Gastrocnemius medialis (tissue), 4 donors: ENCODE results near the gene ACVR1.

Experiments used
- POLR2A ChIP-seq, 2 donors: fragments of 450-650 bp; IDR thresholded peaks; one replicate each; pipeline ENCODE4 v1.6.1; 2017; ENCODE audit warnings: antibody characterized with exemption in 2 of 2, mild to moderate bottlenecking in 2 of 2, moderate library complexity in 2 of 2
- TF ChIP-seq, protein P1 (sequence below), 5 experiments: fragments of 450-650 bp in 3 of 5; fragments of 200-600 bp in 2 of 5; sonication (generic) in 2 of 5; IDR thresholded peaks in 4 of 5; conservative IDR thresholded peaks in 1 of 5; 1 replicate in 4 of 5; 2 replicates in 1 of 5; pipeline ENCODE4 v1.5.1; 2016 to 2019; ENCODE audit warnings: antibody characterized with exemption in 5 of 5, mild to moderate bottlenecking in 3 of 5, moderate library complexity in 3 of 5

DNA sequence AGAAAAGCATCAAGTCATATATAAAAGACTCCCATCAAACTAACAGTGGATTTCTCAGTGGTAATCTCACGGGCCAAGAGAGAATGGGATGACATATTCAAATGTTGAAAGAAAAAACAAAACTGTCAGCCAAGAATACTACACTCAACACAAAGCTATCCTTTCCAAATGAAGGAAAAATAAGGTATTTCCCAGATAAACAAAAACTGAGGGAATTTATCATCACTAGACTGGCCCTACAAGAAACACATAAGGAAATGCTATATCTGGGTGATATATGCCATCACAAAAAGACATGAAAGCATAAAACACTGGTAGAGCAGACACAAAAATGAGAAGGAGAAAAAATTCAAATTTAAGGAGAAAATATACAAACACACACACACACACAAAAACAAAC is 118.6 kb downstream of the ACVR1 start:
- TF ChIP-seq, protein P1, sequence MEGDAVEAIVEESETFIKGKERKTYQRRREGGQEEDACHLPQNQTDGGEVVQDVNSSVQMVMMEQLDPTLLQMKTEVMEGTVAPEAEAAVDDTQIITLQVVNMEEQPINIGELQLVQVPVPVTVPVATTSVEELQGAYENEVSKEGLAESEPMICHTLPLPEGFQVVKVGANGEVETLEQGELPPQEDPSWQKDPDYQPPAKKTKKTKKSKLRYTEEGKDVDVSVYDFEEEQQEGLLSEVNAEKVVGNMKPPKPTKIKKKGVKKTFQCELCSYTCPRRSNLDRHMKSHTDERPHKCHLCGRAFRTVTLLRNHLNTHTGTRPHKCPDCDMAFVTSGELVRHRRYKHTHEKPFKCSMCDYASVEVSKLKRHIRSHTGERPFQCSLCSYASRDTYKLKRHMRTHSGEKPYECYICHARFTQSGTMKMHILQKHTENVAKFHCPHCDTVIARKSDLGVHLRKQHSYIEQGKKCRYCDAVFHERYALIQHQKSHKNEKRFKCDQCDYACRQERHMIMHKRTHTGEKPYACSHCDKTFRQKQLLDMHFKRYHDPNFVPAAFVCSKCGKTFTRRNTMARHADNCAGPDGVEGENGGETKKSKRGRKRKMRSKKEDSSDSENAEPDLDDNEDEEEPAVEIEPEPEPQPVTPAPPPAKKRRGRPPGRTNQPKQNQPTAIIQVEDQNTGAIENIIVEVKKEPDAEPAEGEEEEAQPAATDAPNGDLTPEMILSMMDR (IDR thresholded peaks at IDR 0.05 in 4 of 5, conservative IDR thresholded peaks at IDR 0.05 in 1 of 5): no peak
- no peak for TF ChIP-seq POLR2A (IDR thresholded peaks at IDR 0.05)
